Measurements from ENCODE around the gene NRAS.

Gene NRAS

DNA sequence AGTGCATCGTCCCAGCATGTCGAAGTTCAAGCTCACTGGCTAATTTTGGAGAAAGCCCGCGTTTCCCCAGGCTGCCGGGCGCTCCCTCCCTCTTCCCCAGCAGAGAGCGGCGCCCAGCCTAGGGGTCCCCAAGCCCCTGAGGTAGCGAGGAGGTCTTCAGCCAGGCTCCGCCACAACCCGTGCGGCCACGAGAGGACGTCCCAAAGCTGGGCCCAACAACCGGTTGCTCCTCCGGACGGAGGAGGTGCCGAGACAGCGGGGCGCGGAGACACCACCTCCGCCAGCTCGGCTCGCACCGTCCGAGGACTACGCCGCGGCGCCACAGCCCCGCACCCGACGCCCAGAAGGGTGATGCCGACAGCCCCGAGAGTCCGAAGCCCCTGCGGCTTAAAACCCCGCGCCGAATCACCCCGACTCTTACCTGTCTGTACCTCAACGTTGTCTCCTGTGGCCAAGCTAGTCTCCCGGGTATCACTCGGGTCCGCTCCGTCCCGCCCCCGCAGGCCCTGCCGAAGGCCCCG, 46.9 kb downstream of the NRAS start, which contains the start of gene DENND2C:
DENND2C (minus strand) TSS at position 488 of the 521 bp plus-strand sequence. CDS start 44,065 bp downstream, outside the sequence.
- no peak for DNase-seq (ENCODE audit: low read depth)
- peak within 1 kb of the TSS; percentile 79 for H3K4me3 ChIP-seq (ENCODE audit: low read length)
- TF ChIP-seq, protein P1, sequence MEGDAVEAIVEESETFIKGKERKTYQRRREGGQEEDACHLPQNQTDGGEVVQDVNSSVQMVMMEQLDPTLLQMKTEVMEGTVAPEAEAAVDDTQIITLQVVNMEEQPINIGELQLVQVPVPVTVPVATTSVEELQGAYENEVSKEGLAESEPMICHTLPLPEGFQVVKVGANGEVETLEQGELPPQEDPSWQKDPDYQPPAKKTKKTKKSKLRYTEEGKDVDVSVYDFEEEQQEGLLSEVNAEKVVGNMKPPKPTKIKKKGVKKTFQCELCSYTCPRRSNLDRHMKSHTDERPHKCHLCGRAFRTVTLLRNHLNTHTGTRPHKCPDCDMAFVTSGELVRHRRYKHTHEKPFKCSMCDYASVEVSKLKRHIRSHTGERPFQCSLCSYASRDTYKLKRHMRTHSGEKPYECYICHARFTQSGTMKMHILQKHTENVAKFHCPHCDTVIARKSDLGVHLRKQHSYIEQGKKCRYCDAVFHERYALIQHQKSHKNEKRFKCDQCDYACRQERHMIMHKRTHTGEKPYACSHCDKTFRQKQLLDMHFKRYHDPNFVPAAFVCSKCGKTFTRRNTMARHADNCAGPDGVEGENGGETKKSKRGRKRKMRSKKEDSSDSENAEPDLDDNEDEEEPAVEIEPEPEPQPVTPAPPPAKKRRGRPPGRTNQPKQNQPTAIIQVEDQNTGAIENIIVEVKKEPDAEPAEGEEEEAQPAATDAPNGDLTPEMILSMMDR (IDR thresholded peaks at IDR 0.05; ENCODE audit: insufficient read depth, low read depth, low read length, missing control alignments) = peak; percentile 3

DNA sequence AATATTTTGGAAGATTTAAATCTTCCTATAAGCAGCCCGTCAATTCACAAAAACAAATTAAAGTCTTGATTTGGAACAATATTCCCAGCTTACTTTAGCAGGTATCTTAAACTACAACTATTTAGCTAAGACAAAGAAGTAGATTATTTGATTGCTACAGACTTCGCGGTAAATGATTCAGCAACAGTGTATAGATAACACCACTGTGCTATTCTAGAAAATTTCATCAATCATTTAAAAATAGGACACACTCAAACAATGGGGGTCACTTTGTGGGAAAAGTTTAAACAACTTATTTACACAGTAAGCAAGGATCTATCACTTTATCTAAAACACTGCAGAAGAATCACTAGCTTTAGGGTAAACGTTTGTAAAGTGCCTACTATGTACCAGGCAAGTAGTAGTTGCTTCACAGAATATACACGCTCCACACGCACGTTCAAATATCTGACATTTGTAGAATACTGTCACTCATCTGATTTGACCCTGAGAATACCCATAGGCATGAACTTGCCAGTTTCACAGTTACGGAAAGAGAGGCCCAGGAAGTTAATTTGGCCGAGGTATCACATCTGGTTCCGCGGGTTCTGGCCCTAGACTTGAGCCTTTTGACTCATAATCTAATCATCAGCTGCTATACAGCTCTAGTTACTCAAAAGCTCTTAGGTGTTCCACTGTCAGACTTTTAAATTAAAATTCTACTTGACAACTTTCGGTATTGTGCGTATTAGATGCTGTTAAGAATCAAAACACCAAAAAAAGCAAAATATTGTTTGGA, 47.6 kb downstream of the NRAS start:
- H3K4me3 ChIP-seq (ENCODE audit: low read length) = peak overlapping the region; percentile 79
- TF ChIP-seq, protein P1 (IDR thresholded peaks at IDR 0.05; ENCODE audit: insufficient read depth, low read depth, low read length, missing control alignments) = no peak
- peak; percentile 85 for DNase-seq (ENCODE audit: low read depth)

DNA sequence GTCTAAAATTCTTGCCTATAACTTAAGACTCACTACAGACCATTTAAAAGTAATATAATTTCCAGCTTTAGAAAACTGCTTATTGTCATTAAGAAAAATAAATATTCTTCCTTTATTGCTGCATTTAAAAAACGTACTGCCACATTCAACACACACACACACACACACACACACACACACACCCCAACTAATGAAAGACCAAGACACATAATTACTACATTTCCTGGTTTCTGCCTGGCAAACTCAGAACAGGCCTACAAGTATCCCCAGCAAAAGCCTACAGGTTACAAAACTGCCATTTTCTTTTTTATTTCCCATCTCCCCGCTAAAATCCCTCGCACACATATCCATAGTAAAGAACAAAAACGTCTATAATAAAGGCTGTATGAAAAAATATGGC, 48.2 kb downstream of the NRAS start:
- peak overlapping the region; percentile 79 for H3K4me3 ChIP-seq (ENCODE audit: low read length)
- TF ChIP-seq, protein P1 (IDR thresholded peaks at IDR 0.05; ENCODE audit: insufficient read depth, low read depth, low read length, missing control alignments) = no peak
- DNase-seq (ENCODE audit: low read depth) = peak; percentile 30

DNA sequence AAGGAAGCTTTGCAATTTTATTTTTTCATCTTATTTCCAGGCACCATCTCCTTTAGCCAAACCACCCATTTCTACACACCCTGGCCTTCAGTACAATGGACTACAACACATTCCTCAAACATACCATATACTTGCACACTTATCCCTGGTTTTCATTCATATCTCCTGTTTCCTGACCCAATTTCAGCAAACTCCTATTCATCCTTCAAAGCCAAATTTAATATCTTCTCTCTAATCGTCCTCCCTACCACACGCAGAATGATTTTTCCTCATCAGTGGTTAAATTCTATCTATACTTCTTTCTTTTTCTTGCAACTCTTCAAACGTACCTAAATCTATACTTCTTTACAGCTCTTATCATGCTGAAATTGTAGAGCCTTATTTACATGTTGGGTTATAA, 49.6 kb downstream of the NRAS start:
- no peak overlapping the region for H3K4me3 ChIP-seq (ENCODE audit: low read length)
- TF ChIP-seq, protein P1 (IDR thresholded peaks at IDR 0.05; ENCODE audit: insufficient read depth, low read depth, low read length, missing control alignments) = no peak
- no peak for DNase-seq (ENCODE audit: low read depth)

DNA sequence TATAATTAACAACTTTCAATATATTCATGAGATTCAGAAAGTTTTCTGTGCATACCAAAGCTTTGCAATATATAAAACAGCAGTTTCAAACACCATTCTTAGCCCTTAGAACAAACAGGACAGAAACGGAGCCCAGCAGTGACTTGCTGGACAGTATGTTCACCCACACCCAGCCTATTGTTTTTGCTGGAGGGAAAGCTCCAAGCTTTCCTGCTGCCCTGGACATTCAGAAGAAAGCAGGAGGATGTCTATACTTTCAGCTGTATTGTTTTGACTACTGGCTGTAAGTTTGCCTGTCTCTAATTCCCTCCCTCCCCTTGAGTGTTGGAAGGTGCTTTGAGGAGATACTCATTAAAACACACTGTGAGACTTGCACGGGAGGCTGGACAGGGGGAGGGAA, 56.3 kb downstream of the NRAS start:
- no peak overlapping the region for H3K4me3 ChIP-seq (ENCODE audit: low read length)
- TF ChIP-seq, protein P1 (IDR thresholded peaks at IDR 0.05; ENCODE audit: insufficient read depth, low read depth, low read length, missing control alignments) = no peak
- DNase-seq (ENCODE audit: low read depth) = no peak

Measured in epithelial cell of esophagus (primary cell).